GM19099 (cell line): Measurements from ENCODE around the gene MRTFA.

ENCODE experiments used
- POLR2A ChIP-seq: IDR thresholded peaks from 3 replicates; pipeline ENCODE4 v1.6.1; 2011; ENCODE audit warnings: low read depth; ENCODE audit not compliant: insufficient read length; ENCODE audit errors: extremely low read depth

MRTFA gene

DNA sequence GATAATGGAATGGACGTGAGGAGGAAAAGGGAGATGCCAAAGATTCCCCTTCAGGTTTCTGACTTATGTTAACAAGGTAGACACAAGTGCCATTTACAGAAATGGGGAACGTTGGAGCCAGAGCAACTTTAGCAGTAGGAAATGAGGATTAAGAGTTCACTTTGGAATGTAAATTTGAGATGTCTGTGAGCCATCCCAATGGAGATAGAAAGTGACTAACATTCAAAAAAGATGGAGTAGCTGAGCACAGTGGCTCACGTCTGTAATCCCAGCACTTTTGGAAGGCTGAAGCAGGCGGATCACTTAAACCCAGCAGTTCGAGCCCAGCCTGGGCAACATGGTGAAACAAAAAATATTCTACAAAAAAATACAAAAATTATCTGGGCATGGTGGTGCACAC lies 19.9 kb downstream of the MRTFA start:
- TF ChIP-seq POLR2A: no peak

GRCh38 chr22:40613067-40613466 lies 23.5 kb downstream of the MRTFA start:
- no peak for TF ChIP-seq POLR2A

DNA sequence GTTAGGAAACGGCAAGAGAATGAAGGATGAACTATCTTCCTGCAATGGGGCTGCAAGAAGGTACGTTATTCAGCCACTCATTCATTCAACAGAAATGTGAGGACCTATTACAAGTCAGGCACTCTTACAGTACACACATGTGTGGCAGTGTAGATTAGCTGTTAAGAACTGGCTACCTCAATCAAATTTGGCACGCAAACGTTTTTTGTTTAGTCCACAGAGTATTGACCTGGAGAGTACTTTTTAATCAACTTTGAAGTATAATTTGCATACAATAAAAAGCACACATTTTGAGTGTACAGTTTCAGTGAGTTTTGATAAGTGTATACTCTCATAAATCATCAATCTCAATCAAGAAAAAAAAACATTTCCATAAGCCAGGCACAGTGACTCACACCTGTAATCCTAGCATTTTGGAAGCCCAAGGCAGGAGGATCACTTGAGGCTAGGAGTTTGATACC lies 24.2 kb downstream of the MRTFA start:
- TF ChIP-seq POLR2A: no peak

- no peak for TF ChIP-seq POLR2A
These were observed 24.9 kb downstream of the MRTFA start for GRCh38 chr22:40611606-40612005.

DNA sequence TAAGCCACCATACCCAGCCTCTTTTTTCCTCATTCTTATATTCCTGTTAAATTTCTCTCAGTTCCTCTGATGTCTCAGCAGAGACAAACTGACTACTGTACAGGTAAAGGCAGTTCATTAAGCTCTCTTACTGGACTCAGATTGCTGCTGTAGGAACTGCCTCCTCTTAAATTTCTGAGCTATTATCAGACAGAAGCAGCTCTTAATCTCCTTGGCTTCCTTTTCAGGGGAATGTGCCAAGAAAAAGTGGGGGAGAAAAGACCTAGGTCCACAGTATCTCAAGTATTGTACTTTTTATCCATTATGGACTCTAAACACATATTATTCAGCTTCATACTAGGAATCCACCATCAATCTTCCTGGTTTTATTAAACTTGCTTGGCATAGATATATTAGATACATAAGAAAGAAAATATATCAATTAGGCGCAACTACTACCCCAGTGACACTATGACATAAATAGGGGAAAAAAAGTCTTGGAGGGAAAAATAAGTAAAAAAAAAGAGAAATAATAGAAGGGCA lies 26.1 kb downstream of the MRTFA start:
- no peak for TF ChIP-seq POLR2A

DNA sequence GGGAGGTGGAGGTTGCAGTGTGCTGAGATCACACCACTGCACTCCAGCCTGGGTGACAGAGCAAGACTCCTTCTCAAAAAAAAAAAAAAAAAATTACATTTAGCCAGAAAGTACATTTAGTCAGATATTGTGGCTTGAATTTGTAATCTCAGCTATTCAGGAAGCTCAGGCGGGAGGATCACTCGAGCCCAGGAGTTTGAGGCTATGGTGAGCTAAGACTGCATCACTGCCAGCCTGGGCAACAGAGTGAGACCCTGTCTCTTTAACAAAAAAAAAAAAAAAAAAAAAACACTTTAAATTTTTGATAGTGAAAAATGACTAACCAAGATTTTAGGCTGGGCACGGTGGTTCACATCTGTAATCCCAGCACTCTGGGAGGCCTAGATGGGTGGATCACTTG lies 27.3 kb downstream of the MRTFA start:
- no peak for TF ChIP-seq POLR2A

- TF ChIP-seq POLR2A: no peak
These were observed 29.0 kb downstream of the MRTFA start for GRCh38 chr22:40607506-40607905.

GRCh38 chr22:40606306-40606705 lies 30.2 kb downstream of the MRTFA start:
- TF ChIP-seq POLR2A: no peak

DNA sequence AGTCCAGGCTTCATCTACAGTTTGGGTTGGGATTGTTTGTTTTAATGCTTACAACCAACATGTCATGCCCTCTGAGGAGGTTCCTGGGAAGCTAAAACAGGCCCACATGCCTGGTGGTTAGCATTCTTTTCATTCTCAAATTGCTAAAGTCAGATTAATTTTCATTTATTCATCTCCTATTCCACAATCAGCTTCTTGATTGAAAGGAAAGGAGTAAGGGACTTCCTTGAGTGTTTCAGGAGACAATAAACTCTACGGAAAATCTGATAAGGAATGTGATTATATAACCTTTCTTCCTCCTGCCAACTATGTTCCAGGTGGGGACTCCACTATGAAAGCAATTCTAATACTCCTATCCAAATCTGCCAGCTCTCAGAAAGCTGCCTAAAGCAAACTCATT lies 30.8 kb downstream of the MRTFA start:
- TF ChIP-seq POLR2A: no peak

DNA sequence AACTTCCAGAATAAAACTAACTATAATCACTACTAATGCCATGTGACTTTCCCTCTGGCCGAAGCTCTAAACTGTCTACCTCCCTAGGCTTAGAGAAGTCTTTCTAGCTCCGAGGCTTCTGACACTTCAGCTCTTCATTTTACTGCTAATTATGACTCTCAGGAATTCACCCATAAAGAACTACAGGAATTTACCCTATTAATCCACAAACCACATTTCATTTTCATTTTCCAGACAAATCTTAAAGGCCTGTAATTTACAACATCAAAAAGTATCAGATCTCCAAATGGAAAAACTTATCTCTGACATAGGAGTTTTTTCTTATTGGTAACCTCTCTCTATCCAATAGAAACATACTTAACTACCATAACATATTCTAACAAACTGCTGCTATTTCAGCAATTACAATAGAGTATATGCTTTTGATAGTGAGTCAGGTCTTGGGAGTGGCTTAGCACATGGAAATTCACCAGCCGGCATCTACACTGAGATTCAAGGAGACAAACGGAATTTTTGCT lies 33.4 kb downstream of the MRTFA start:
- TF ChIP-seq POLR2A: no peak

DNA sequence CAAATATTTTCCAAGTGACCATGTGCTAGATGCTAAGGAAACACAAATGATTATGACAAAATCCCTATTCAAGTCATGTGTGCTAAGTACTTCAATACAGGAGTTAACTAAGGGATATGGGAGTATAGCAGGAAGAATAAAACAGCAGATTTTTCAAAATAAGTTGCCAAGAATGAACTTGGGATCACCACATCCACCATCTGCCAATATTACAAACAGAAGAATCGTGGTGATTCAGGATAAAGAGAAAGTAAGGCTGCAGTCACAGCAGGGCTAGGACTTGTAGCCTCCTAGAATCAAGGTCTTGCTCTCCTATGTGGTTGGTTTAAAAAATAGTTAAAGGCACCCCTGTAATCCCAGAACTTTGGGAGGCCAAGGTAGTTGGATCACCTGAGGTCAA lies 34.3 kb downstream of the MRTFA start:
- no peak for TF ChIP-seq POLR2A

DNA sequence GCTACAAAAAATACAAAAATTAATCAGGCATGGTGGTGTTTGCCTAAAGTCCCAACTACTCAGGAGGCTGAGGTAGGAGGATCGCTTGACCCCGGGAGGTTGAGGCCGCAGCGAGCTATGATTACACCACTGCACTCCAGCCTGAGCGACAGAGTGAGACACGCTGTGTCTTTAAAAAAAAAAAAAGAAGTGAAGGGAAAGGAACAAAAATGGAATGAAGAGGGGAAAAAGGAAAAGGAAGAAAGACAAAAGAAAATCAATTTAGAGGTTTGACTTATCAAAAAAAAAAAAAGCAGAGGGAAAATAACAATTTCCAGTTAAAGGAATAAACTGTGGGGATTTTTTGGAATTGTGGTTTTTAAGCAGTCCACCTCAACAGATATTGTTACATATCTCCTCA lies 36.8 kb downstream of the MRTFA start:
- no peak for TF ChIP-seq POLR2A

DNA sequence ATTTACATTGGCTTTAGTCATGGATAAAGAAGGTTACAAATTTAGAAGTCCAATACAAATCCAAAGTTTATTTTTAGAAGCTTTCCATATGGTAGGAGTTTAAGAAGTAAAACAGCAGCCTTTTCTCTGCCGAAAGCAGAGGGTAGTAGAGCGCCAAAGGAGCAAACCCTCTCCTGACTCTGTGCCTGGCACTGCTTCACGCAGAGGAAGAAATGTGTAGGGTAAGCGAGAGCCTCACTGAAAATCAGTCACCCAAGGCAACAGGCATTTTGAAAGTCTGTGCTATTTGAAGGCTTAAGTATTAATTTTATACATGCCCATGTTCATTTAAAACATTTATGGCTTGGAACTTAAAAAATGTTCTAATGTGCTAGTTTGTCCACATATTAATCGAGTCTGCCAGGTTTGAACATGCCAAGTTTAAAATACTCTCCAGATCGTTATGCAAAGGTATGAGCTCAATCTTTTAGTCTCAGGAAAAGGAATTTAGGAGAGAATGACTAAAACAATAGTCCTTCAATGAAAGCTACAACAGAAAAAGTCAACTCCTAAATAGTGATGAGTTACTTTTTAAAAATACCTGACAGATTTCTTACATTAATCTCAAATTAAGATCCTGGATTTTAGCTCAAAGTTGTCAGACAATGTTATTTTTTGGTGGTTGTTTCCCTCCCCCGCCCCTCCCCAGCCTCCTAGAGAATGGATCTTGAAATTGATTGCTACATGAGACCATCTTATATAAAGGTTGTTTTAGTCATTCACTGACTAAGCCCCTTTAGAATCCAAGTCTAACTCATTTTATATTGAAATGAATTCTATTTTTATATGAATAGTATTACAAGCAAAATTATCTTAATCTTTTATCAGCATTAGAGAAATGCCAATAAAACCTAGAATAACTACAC lies 38.7 kb downstream of the MRTFA start:
- TF ChIP-seq POLR2A: no peak

GRCh38 chr22:40595497-40596234 lies 40.9 kb downstream of the MRTFA start:
- TF ChIP-seq POLR2A: no peak

DNA sequence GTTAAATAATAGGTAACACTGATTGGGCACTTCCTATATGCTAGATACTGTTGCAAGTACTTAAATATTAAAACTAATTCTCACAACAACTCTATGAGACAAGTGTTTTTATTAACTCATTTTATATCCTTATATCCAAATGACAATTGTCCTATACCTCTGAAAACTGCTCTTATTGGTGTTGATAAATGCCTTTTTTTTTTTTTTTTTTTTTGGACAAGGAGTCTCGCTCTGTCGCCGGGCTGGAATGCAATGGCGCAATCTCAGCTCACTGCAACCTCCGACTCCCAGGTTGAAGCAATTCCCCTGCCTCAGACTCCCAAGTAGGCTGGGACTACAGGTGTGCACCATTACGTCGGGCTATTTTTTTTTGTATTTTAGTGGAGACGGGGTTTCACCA lies 41.6 kb downstream of the MRTFA start:
- TF ChIP-seq POLR2A: no peak
